ENCODE data around the gene LIMD2.

GRCh38 chr17:63707151-63707550 is 7.2 kb upstream of the LIMD2 start:
- no peak for TF ChIP-seq POLR2AphosphoS5 (IDR thresholded peaks at IDR 0.05; ENCODE audit: low read depth)
- no peak for TF ChIP-seq CTCF (conservative IDR thresholded peaks at IDR 0.05; ENCODE audit: low read depth in 2 of 2)
- no peak for TF ChIP-seq EZH2phosphoT487 (IDR thresholded peaks at IDR 0.05; ENCODE audit: unreplicated experiment)
- TF ChIP-seq CREB1 (CRISPR knock-in tag; IDR thresholded peaks at IDR 0.05; ENCODE audit: low read depth), result no peak
- no peak for TF ChIP-seq ZNF331 (CRISPR knock-in tag; IDR thresholded peaks at IDR 0.05; ENCODE audit: low read depth)
